Measurements from ENCODE around the gene TBC1D9B. TPM values are rescaled to one million over a fixed set of nuclear protein-coding genes. Genes with fewer than 3 reads are reported as not detected.

Gene TBC1D9B
- polyA plus RNA-seq (ENCODE audit: insufficient read length in 3 of 3) = 100 to 1,000 TPM; 109 to 117 (median 111) TPM
- long read RNA-seq, donor 1, full-length matches to known transcripts = 6 of 11 reads
- long read RNA-seq, donor 1, partial matches to known transcripts = 5 of 11 reads
- long read RNA-seq, donor 1, other reads (novel, unspliced or antisense) = 0 of 11 reads
- long read RNA-seq, donor 2, full-length matches to known transcripts = 19 of 19 reads
- long read RNA-seq, donor 2, partial matches to known transcripts = 0 of 19 reads
- long read RNA-seq, donor 2, other reads (novel, unspliced or antisense) = 0 of 19 reads
- long read RNA-seq, donor 3, full-length matches to known transcripts = 13 of 24 reads
- long read RNA-seq, donor 3, partial matches to known transcripts = 11 of 24 reads
- long read RNA-seq, donor 3, other reads (novel, unspliced or antisense) = 0 of 24 reads
- long read RNA-seq, donor 4, full-length matches to known transcripts = 6 of 13 reads
- long read RNA-seq, donor 4, partial matches to known transcripts = 7 of 13 reads
- long read RNA-seq, donor 4, other reads (novel, unspliced or antisense) = 0 of 13 reads
- long read RNA-seq, donor 5, partial matches to known transcripts = 8 of 11 reads
- long read RNA-seq, donor 5, other reads (novel, unspliced or antisense) = 0 of 11 reads
- long read RNA-seq, donor 6, full-length matches to known transcripts = 5 of 5 reads
- long read RNA-seq, donor 6, partial matches to known transcripts = 0 of 5 reads
- long read RNA-seq, donor 6, other reads (novel, unspliced or antisense) = 0 of 5 reads
- long read RNA-seq, donor 7, full-length matches to known transcripts = 14 of 38 reads
- long read RNA-seq, donor 7, partial matches to known transcripts = 24 of 38 reads
- long read RNA-seq, donor 7, other reads (novel, unspliced or antisense) = 0 of 38 reads
- long read RNA-seq, donor 8, full-length matches to known transcripts = 5 of 10 reads
- long read RNA-seq, donor 8, partial matches to known transcripts = 5 of 10 reads
- long read RNA-seq, donor 8, other reads (novel, unspliced or antisense) = 0 of 10 reads
- long read RNA-seq, donor 9, full-length matches to known transcripts = 13 of 29 reads
- long read RNA-seq, donor 9, partial matches to known transcripts = 16 of 29 reads
- long read RNA-seq, donor 9, other reads (novel, unspliced or antisense) = 0 of 29 reads
- long read RNA-seq, donor 10, full-length matches to known transcripts = 7 of 21 reads
- long read RNA-seq, donor 10, partial matches to known transcripts = 14 of 21 reads
- long read RNA-seq, donor 10, other reads (novel, unspliced or antisense) = 0 of 21 reads
- long read RNA-seq, donor 11, full-length matches to known transcripts = 6 of 19 reads
- long read RNA-seq, donor 11, partial matches to known transcripts = 13 of 19 reads
- long read RNA-seq, donor 11, other reads (novel, unspliced or antisense) = 0 of 19 reads
- long read RNA-seq, donor 12, full-length matches to known transcripts = 12 of 28 reads
- long read RNA-seq, donor 12, partial matches to known transcripts = 16 of 28 reads
- long read RNA-seq, donor 12, other reads (novel, unspliced or antisense) = 0 of 28 reads
- long read RNA-seq, donor 13, full-length matches to known transcripts = 6 of 15 reads
- long read RNA-seq, donor 13, partial matches to known transcripts = 9 of 15 reads
- long read RNA-seq, donor 13, other reads (novel, unspliced or antisense) = 0 of 15 reads
- long read RNA-seq, donor 14, full-length matches to known transcripts = 10 of 33 reads
- long read RNA-seq, donor 14, partial matches to known transcripts = 23 of 33 reads
- long read RNA-seq, donor 14, other reads (novel, unspliced or antisense) = 0 of 33 reads
- long read RNA-seq, donor 15, full-length matches to known transcripts = 5 of 23 reads
- long read RNA-seq, donor 15, partial matches to known transcripts = 18 of 23 reads
- long read RNA-seq, donor 15, other reads (novel, unspliced or antisense) = 0 of 23 reads
- long read RNA-seq, donor 16, full-length matches to known transcripts = 9 of 17 reads
- long read RNA-seq, donor 16, partial matches to known transcripts = 8 of 17 reads
- long read RNA-seq, donor 16, other reads (novel, unspliced or antisense) = 0 of 17 reads

- peak; percentile 70 for DNase-seq
These were observed at the start of gene TBC1D9B for GRCh38 chr5:179907556-179908324. TBC1D9B (minus strand) TSS chr5:179907897; CDS start chr5:179907821, 76 bp downstream.

- no peak for DNase-seq
These were observed 47.9 kb upstream of the TBC1D9B start for GRCh38 chr5:179955630-179956029.

- DNase-seq = no peak
These were observed 47.4 kb upstream of the TBC1D9B start for GRCh38 chr5:179955062-179955461.

GRCh38 chr5:179954434-179954833, 46.7 kb upstream of the TBC1D9B start:
- no peak for DNase-seq

- DNase-seq = no peak
These were observed 46.3 kb upstream of the TBC1D9B start for GRCh38 chr5:179953987-179954386.

GRCh38 chr5:179936976-179937681, 29.4 kb upstream of the TBC1D9B start:
- DNase-seq = no peak

GRCh38 chr5:179930788-179931473, 23.2 kb upstream of the TBC1D9B start:
- no peak for DNase-seq

- DNase-seq = no peak
These were observed 20.1 kb upstream of the TBC1D9B start for GRCh38 chr5:179927824-179928223.

GRCh38 chr5:179926657-179927056, 19.0 kb upstream of the TBC1D9B start:
- DNase-seq = no peak

- no peak for DNase-seq
These were observed 15.7 kb upstream of the TBC1D9B start for GRCh38 chr5:179923436-179923835.

- no peak for DNase-seq
These were observed 12.5 kb upstream of the TBC1D9B start for GRCh38 chr5:179920175-179920574.

- DNase-seq = no peak
These were observed 11.9 kb upstream of the TBC1D9B start for GRCh38 chr5:179919487-179920060.

GRCh38 chr5:179918742-179919486, 11.2 kb upstream of the TBC1D9B start:
- DNase-seq = no peak

GRCh38 chr5:179916523-179916922, 8.8 kb upstream of the TBC1D9B start:
- DNase-seq = no peak

- DNase-seq = no peak
These were observed 7.8 kb upstream of the TBC1D9B start for GRCh38 chr5:179915406-179915935.

- DNase-seq = no peak
These were observed 6.5 kb upstream of the TBC1D9B start for GRCh38 chr5:179914032-179914755.
